NCI-H2227 (cell line): ENCODE measurements around the gene BCDIN3D.
"Not testable (repeated sequence)": the region's sequence is repeated elsewhere in the genome, so short reads cannot be mapped to it uniquely, and the experiment has no call there.

ENCODE experiments used
- DNase-seq: peaks from one replicate; lab custom pipeline; 2025; ENCODE audit not compliant: unreplicated experiment; lab: John Stamatoyannopoulos, UW

The BCDIN3D gene

GRCh38 chr12:49877066-49877465 is 34.2 kb upstream of the BCDIN3D start:
- no peak for DNase-seq

GRCh38 chr12:49876070-49876469 is 33.2 kb upstream of the BCDIN3D start:
- DNase-seq, result no peak

GRCh38 chr12:49875115-49875720 is 32.3 kb upstream of the BCDIN3D start:
- no peak for DNase-seq

GRCh38 chr12:49874142-49874897 is 31.4 kb upstream of the BCDIN3D start:
- DNase-seq, result no peak

- DNase-seq, result no peak
These were observed 30.5 kb upstream of the BCDIN3D start for GRCh38 chr12:49873361-49873934.

- DNase-seq, result no peak
These were observed 29.9 kb upstream of the BCDIN3D start for GRCh38 chr12:49872781-49873181.

GRCh38 chr12:49872381-49872780 is 29.5 kb upstream of the BCDIN3D start:
- no peak for DNase-seq

- not testable (repeated sequence) for DNase-seq
These were observed 28.9 kb upstream of the BCDIN3D start for GRCh38 chr12:49871811-49872251.

- no peak for DNase-seq
These were observed 28.3 kb upstream of the BCDIN3D start for GRCh38 chr12:49871263-49871561.

- DNase-seq, result no peak
These were observed 27.8 kb upstream of the BCDIN3D start for GRCh38 chr12:49870501-49871262.

- no peak for DNase-seq
These were observed 27.1 kb upstream of the BCDIN3D start for GRCh38 chr12:49869816-49870500.

GRCh38 chr12:49868952-49869815 is 26.3 kb upstream of the BCDIN3D start:
- DNase-seq, result peak; percentile 84

- no peak for DNase-seq
These were observed 25.5 kb upstream of the BCDIN3D start for GRCh38 chr12:49868449-49868848.

GRCh38 chr12:49867570-49868341 is 24.9 kb upstream of the BCDIN3D start:
- DNase-seq, result no peak

- DNase-seq, result peak; percentile 70
These were observed 24.1 kb upstream of the BCDIN3D start for GRCh38 chr12:49866859-49867569.

- no peak for DNase-seq
These were observed 22.9 kb upstream of the BCDIN3D start for GRCh38 chr12:49865782-49866135.

- no peak for DNase-seq
These were observed 22.3 kb upstream of the BCDIN3D start for GRCh38 chr12:49865109-49865781.

- no peak for DNase-seq
These were observed 21.8 kb upstream of the BCDIN3D start for GRCh38 chr12:49864798-49865090.
